Stimulated activated CD4-positive, alpha-beta T cell treated with anti-CD3 and anti-CD28 coated beads, Interleukin-1b, Interleukin-23, amount 100 ng/mL, for 48 hours (primary cell): ENCODE measurements around the gene GNA12.

Experiments used
- DNase-seq: peaks from one replicate; pipeline ENCODE4 v3.0.0-alpha.2; 2020

GNA12 gene

GRCh38 chr7:2800931-2801688, 43.0 kb downstream of the GNA12 start:
- DNase-seq = no peak

DNA sequence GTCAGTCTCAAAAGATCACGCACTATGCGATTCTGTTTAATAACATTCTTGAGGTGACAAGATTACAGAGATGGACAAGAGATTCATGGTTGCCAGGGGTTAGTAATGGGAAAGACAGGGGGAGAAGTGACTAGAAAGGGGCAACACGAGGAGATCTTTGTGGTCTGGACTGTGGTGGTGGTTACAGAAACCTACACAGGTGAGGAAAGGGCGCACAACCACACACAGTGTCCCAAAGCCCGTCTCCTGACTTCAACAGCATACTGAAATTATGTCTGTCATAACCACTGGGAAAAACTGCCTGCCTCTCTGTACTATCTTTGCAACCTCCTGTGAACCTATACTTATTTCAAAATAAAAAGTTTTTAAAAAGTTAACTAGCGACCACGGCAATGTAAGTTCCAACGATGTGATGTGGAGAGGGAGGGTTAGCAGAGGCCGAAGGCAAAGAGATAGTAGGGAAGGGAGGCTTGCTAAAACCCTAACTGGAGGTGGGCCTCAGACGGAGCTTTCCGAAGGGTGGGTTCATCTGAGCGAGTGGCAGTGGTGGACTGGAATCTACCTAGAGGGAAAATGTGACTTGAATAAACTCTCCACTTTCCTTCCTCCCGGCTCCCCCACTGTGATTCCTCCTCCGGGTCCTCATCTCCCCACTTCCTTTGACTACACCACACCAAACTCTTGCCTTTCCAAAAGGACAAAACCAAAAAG, 43.7 kb downstream of the GNA12 start:
- DNase-seq = no peak

DNA sequence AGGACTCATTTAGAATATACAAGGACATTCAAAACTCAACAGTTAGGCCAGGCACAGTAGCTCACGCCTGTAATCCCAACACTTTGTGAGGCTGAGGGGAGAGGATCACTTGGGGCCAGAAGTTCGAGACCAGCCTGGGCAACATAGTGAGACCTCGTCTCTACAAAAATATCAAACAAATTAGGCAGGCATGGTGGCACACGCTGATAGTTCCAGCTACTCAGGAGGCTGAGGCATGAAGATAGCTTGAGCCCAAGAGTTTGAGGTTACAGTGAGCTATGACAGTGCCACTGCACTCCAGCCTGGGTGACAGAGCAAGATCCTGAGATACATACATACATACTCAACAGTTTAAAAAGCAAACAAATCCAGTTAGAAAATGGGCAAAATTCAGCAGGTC, 44.9 kb downstream of the GNA12 start:
- no peak for DNase-seq

DNA sequence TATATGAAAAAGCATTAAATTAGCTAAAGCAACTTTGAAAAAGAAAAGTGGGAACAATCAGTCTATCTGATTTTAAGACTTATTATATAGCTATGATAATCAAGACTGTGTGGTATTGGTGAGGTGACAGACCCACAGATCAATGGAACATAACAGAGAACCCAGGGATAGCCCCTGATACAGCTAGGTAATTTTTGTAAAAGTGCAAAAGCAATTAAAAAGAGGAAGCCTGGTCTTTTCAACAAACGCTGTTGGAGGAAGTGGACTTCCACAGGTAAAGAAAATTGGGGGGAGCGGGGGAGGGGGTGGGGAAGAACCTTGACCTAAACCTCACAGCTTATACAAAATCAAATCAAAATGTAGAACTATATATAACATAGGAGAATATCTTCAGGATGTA, 45.4 kb downstream of the GNA12 start:
- DNase-seq = no peak

DNA sequence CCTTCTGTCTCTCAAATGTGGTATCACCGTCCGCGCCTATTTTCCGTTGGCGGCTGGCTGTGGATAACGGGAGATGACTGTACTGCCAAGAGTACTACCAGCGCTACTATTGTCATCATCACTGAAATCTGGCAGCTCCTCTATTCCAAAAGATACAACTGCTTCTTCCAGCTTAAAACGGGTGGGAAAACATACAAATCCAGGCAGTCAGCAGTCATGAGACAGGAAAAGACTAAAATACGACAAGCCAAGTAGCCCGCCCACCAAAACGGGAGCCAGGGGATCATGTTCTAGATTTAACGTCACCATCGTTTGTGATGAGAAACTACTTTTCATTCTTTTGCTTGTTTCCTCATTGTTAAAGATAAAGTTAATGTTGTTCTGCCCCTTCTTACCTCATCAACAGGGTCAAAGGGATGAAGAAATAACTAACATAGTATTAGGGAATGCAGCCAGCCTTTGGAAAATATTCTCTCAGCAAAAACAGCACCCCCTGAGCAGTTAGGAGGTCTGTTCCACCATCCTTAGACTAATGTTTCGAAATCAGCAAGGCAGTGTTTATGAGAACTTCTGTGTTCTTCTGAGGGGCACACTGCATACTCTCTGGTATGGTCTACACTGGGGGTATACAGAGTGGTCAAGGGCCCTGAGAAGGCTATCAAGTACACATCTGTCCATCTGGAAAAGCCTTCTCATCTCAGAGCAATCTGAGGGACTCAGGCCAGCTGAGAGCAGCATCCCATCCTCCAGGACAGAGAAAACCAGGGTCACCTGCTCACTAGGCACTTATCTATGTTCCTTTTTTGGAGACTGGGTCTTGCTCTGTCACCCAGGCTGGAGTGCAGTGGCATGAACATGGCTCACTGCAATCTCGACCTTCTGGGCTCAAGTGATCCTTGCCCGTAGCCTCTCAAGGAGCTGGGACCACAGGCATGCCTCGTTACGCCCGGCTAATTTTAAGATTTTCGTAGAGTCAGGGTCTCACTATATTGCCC, 47.5 kb downstream of the GNA12 start:
- DNase-seq = no peak

DNA sequence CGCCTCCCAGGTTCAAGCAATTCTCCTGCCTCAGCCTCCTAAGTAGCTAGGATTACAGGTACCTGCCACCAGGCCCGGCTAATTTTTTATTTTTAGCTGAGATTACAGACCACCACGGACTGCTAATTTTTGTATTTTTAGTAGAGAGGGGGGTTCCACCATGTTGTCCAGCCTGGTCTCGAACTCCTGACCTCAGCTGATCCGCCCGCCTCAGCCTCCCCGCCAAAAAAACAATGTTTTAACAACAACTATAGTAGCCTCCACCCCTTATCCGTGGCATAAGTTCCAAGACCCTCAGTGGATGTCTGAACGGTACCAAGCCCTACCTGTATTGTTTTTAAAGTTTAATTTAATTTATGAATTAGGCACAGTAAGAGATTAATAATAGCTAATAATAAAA, 48.2 kb downstream of the GNA12 start:
- DNase-seq = no peak

- no peak for DNase-seq
These were observed 49.1 kb downstream of the GNA12 start for GRCh38 chr7:2794836-2795636.

DNA sequence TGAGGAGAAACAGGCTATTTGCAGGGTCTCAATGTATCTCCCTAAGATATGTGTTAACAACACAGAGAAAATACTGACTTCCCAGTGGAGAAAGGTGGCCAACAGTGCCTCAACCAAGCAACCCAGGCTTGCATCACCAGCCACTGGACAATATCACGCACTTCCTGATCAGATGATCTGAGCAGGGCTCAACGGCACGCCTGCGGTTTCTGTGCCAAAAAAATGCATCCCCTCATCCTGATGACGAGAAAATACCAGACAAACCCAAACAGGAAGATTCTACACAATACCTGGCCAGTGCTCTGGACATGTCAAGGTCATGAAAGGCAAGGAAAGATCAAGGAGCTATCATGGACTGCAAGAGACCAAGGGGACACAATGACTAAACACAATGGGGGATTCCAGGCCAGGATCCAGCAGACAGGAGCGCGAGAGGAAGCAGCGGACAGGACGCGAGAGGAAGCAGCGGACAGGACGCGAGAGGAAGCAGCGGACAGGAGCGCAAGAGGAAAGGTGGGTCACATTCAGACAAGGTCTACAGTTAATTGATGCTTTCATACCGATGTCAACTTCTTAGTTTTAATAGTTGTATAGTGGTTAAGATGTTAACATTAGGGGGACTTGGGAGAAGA, 51.1 kb downstream of the GNA12 start:
- no peak for DNase-seq

DNA sequence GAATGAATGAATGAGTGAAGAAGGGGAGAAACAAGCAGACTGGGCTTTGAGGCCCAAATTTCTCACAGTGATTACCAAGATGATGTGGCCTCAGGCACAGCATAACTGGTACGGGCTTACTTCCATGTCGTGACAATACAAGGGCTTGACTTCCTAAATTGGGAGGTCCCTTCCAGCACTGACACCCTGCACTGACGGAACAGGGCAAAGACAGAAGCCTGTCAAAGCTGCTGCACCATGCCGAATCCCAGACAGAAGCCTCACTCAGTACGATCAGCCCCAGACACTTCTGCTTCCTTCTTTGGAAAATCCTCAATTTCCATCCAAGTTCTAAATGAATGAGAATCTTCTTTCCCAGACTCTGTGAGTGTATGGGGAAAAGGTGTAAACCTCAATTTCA, 51.9 kb downstream of the GNA12 start:
- DNase-seq = no peak

DNA sequence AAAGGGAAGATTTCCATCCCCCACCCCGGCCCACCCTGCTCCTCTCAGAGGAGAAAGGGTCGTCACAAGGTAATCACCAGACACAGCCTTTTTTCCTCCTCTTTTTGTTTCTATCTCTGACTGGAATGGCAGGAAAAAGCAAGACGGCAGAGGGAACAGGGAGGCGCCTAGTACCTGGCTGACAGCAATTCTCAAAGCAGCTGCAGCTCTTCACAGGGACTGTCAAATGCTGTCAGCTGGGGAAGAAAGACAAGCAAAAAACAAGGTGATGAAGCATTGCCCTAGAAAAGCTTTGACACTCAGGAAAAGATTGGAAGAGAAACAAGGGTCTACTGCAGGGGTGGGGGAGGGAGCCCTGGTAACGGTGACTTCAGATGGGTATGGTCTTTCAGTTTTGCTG, 52.7 kb downstream of the GNA12 start:
- DNase-seq = no peak

GRCh38 chr7:2787251-2787951, 56.7 kb downstream of the GNA12 start:
- no peak for DNase-seq

DNA sequence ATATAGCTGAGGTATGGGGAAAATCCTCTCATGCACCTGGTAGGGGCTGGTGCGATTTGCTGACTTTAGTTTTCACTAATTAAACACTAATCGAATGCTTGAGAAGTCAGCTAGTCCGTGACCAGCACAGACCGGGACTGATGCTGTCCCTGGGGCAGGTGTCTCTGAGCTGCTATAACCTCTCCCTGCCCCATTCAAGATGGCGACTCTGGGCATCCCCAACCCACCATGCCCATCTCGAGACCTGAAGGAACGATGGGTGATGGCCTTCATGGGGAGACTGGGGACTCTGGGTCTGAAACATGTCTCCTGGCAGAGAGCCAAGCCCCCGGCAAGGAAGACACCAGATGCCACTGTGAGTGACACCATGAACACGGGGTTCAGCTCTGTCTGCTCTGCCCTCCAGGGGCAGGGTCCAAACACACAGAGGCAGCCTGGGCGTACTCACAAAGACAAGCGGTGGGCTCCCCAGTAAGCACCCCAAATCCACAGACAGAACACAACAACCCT, 57.4 kb downstream of the GNA12 start:
- DNase-seq = no peak

GRCh38 chr7:2785071-2785500, 59.0 kb downstream of the GNA12 start:
- DNase-seq = no peak

DNA sequence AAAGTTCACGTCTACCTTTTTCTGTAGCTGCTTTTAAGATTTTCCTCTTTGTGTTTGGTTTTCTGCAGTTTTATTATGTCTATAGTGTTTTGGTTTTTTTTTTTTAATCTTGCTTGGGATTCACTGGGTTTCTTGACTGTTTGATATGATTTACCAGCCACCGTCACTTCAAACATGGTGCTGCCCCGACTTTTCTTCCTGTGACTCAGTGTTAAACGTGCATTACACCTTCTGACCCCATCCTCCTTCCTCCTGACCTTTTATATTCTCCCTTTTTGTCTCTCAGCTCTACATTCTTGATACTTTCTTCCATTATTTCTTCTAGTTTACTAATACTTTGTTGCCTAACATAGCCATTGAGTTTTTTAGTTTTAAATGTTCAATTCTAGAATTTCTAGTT, 61.5 kb downstream of the GNA12 start:
- DNase-seq = peak; percentile 29

- DNase-seq = no peak
These were observed 62.0 kb downstream of the GNA12 start for GRCh38 chr7:2782121-2782520.

DNA sequence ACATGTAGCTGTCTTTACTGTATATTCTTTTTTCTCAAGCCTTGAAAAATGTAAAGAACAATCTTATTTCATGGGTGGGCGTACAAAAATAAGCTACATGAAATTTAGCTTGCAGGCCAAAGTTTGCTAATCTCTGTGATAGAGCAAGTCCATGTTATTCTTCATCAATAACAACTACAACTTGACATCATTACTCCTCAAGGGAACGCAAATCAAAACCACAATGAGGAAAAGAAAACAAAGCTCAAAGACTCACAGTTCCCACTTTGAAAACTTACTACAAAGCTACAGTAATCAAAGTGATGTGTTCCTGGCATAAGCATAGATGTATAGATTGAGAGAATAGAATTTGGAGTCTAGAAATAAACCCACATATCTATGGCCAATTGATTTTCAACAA, 62.5 kb downstream of the GNA12 start:
- DNase-seq = no peak

- no peak for DNase-seq
These were observed 65.1 kb downstream of the GNA12 start for GRCh38 chr7:2779051-2779450.

- DNase-seq = no peak
These were observed 66.1 kb downstream of the GNA12 start for GRCh38 chr7:2777898-2778535.

- DNase-seq = no peak
These were observed 67.7 kb downstream of the GNA12 start for GRCh38 chr7:2776401-2776800.

- no peak for DNase-seq
These were observed 68.3 kb downstream of the GNA12 start for GRCh38 chr7:2775785-2776184.

GRCh38 chr7:2775376-2775775, 68.7 kb downstream of the GNA12 start:
- DNase-seq = no peak
